Neural cell (in vitro differentiated cells): ENCODE results near the gene COL13A1. TPM values are rescaled to one million over a fixed set of nuclear protein-coding genes. Genes with fewer than 3 reads are reported as not detected.

Experiments
- H2AFZ ChIP-seq: fragments of 200-600, 300-800 bp; sonication (generic), shearing (Covaris generic); 2 replicates; pipeline ENCODE4 v1.6.0; 2014; ENCODE audit warnings: low read depth, mild to moderate bottlenecking, antibody characterized with exemption, low read length, moderate library complexity
- H3F3A ChIP-seq: fragments of 200-600 bp; shearing (Covaris generic); 2 replicates; pipeline ENCODE4 v1.6.1; 2016; ENCODE audit warnings: mild to moderate bottlenecking, moderate library complexity, mixed read lengths, antibody characterized with exemption, low read length; ENCODE audit not compliant: insufficient read depth, poor library complexity, severe bottlenecking
- H3K27ac ChIP-seq: fragments of 200-600, 300-800 bp; sonication (generic), shearing (Covaris generic); 2 replicates; pipeline ENCODE4 v1.5.1; 2014; ENCODE audit warnings: mild to moderate bottlenecking, low read length, moderate library complexity
- H3K27me3 ChIP-seq: fragments of 300-800, 200-600 bp; sonication (generic), shearing (Covaris generic); 2 replicates; pipeline ENCODE4 v1.6.0; 2014; ENCODE audit warnings: mild to moderate bottlenecking, low read depth, low read length, moderate library complexity; ENCODE audit not compliant: insufficient read depth
- H3K36me3 ChIP-seq: fragments of 300-800, 200-600 bp; sonication (generic), shearing (Covaris generic); 2 replicates; pipeline ENCODE4 v1.5.1; 2014; ENCODE audit warnings: mild to moderate bottlenecking, antibody characterized with exemption, low read length, moderate library complexity; ENCODE audit not compliant: insufficient read depth
- H3K4me2 ChIP-seq: fragments of 300-800, 200-600 bp; sonication (generic), shearing (Covaris generic); 2 replicates; pipeline ENCODE4 v1.6.0; 2014; ENCODE audit warnings: mild to moderate bottlenecking, low read length
- H3K4me3 ChIP-seq: fragments of 300-800, 200-600 bp; sonication (generic), shearing (Covaris generic); 2 replicates; pipeline ENCODE4 v1.5.1; 2014; ENCODE audit warnings: mild to moderate bottlenecking, low read length, moderate library complexity
- H3K79me2 ChIP-seq: fragments of 200-600 bp; shearing (Covaris generic); replicated peaks from 2 replicates; pipeline ENCODE4 v1.6.0; 2014; ENCODE audit warnings: mild to moderate bottlenecking, low read length, moderate library complexity; ENCODE audit not compliant: insufficient read depth
- H3K9ac ChIP-seq: fragments of 300-800, 200-600 bp; sonication (generic), shearing (Covaris generic); 2 replicates; pipeline ENCODE4 v1.6.1; 2016; ENCODE audit warnings: mild to moderate bottlenecking, low read length, mixed read lengths
- H3K9me2 ChIP-seq: fragments of 200-600 bp; shearing (Covaris generic); 2 replicates; pipeline ENCODE4 v1.6.1; 2016; ENCODE audit warnings: mild to moderate bottlenecking, low read length, mixed read lengths; ENCODE audit not compliant: insufficient read depth
- H3K9me3 ChIP-seq: fragments of 200-600, 300-800 bp; sonication (generic), shearing (Covaris generic); 2 replicates; pipeline ENCODE4 v1.6.1; 2016; ENCODE audit warnings: mild to moderate bottlenecking, mixed run types, low read length, moderate library complexity, mixed read lengths
- H4K20me1 ChIP-seq: fragments of 200-600 bp; shearing (Covaris generic); 2 replicates; pipeline ENCODE4 v1.6.1; 2016; ENCODE audit warnings: mild to moderate bottlenecking, mixed run types; ENCODE audit not compliant: insufficient read depth
- CTCF ChIP-seq: fragments of 450-650 bp; IDR thresholded peaks from 2 replicates; pipeline ENCODE4 v1.5.1; 2014; ENCODE audit warnings: antibody characterized with exemption, mild to moderate bottlenecking, moderate library complexity; ENCODE audit not compliant: poor library complexity, severe bottlenecking
- EP300 ChIP-seq: fragments of 450-650 bp; conservative IDR thresholded peaks from 2 replicates; pipeline ENCODE4 v1.6.1; 2014; ENCODE audit warnings: antibody characterized with exemption, mild to moderate bottlenecking, moderate library complexity; ENCODE audit not compliant: poor library complexity, severe bottlenecking
- EZH2 ChIP-seq: fragments of 200-600, 300-800 bp; shearing (Covaris generic), sonication (generic); IDR thresholded peaks from 2 replicates; pipeline ENCODE4 v1.6.1; 2014; ENCODE audit warnings: antibody characterized with exemption, low read length, borderline replicate concordance, mild to moderate bottlenecking; ENCODE audit not compliant: insufficient read depth, poor library complexity, severe bottlenecking
- MXI1 ChIP-seq: fragments of 450-650 bp; conservative IDR thresholded peaks from 2 replicates; pipeline ENCODE4 v1.6.1; 2014; ENCODE audit warnings: antibody characterized with exemption, mild to moderate bottlenecking; ENCODE audit not compliant: poor library complexity, severe bottlenecking
- POLR2AphosphoS5 ChIP-seq: IDR thresholded peaks from 2 replicates; pipeline ENCODE4 v1.6.1; 2012
- RAD21 ChIP-seq: fragments of 450-650 bp; conservative IDR thresholded peaks from 2 replicates; pipeline ENCODE4 v1.6.1; 2014; ENCODE audit warnings: antibody characterized with exemption, mild to moderate bottlenecking, moderate library complexity
- SMC3 ChIP-seq: fragments of 450-650 bp; conservative IDR thresholded peaks from 2 replicates; pipeline ENCODE4 v1.6.1; 2014; ENCODE audit warnings: antibody characterized with exemption, mild to moderate bottlenecking, moderate library complexity; ENCODE audit not compliant: poor library complexity
- TAF1 ChIP-seq: IDR thresholded peaks from 2 replicates; pipeline ENCODE4 v1.6.1; 2012; ENCODE audit warnings: low read depth
- polyA plus RNA-seq: library from polyadenylated mRNA; depleted of rRNA; stranded (reverse); fragments of >200 nt; gene quantifications from 2 replicates; pipeline ENCODE4 v1.2.3, GENCODE V29; 2014
- TF ChIP-seq, protein P1 (sequence below): IDR thresholded peaks from 2 replicates; pipeline ENCODE4 v1.6.1; 2012; ENCODE audit warnings: borderline replicate concordance

COL13A1 gene
- polyA plus RNA-seq, 1 donor from 2014 or later: 4.7 TPM

DNA sequence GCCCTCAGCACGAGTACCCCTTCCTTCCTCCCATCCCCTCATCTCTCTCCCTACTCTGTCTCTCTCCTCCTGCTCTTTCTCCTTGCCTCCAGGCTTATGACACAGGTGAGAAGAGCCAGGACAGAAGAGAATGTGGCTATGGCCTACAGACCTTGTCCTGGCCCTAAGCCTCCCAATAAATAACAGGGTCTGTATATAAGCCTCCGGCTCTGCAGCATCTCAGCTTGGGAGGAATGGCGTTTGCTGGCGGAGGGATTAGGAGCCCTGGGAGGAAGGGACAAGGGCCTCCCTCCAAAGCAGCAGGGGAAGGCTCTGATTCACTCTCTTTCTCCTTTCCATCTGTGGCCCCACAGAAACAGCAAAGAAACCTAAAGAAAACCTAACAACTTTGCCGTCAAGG, 45.8 kb downstream of the COL13A1 start:
- Histone ChIP-seq H3K4me3 (no peak overlapping the region), H3K9me3 (no peaks in the 10 kb centered on the region), H4K20me1 (no peaks in the 10 kb centered on the region), H3K9me2 (no peaks in the 10 kb centered on the region), H3K27ac (no peak overlapping the region), H3K79me2 (no peaks in the 10 kb centered on the region), H3K4me2 (no peak overlapping the region), H3K36me3 (no peaks in the 10 kb centered on the region), H3K27me3 (no peaks in the 10 kb centered on the region), H3K9ac (no peak overlapping the region), H3F3A (no peaks in the 10 kb centered on the region), H2AFZ (no peak overlapping the region)
- no peak for TF ChIP-seq CTCF
- TF ChIP-seq, protein P1, sequence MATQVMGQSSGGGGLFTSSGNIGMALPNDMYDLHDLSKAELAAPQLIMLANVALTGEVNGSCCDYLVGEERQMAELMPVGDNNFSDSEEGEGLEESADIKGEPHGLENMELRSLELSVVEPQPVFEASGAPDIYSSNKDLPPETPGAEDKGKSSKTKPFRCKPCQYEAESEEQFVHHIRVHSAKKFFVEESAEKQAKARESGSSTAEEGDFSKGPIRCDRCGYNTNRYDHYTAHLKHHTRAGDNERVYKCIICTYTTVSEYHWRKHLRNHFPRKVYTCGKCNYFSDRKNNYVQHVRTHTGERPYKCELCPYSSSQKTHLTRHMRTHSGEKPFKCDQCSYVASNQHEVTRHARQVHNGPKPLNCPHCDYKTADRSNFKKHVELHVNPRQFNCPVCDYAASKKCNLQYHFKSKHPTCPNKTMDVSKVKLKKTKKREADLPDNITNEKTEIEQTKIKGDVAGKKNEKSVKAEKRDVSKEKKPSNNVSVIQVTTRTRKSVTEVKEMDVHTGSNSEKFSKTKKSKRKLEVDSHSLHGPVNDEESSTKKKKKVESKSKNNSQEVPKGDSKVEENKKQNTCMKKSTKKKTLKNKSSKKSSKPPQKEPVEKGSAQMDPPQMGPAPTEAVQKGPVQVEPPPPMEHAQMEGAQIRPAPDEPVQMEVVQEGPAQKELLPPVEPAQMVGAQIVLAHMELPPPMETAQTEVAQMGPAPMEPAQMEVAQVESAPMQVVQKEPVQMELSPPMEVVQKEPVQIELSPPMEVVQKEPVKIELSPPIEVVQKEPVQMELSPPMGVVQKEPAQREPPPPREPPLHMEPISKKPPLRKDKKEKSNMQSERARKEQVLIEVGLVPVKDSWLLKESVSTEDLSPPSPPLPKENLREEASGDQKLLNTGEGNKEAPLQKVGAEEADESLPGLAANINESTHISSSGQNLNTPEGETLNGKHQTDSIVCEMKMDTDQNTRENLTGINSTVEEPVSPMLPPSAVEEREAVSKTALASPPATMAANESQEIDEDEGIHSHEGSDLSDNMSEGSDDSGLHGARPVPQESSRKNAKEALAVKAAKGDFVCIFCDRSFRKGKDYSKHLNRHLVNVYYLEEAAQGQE: no peak
- TF ChIP-seq SMC3: no peak
- TF ChIP-seq POLR2AphosphoS5: no peak
- no peak for TF ChIP-seq EP300

DNA sequence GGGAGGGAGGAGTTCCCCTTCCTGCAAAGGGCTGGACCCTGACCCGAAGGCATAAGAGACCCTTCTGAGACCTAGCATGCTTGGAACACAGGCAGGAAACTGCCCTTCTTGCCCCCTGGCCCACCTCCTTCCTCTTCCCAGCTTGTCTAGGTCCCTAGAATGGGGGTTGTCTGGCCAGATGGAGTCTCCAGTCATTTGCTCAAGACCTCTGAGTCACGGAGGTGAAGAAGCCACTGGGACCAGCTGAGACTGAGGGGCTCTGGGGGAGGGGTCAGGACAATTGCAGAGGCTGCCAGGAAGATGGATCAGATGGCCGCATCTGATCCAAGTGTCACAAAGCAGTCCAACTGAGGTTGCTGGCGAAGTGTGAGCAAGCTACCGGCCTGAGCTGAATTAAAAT, 46.2 kb downstream of the COL13A1 start:
- Histone ChIP-seq H3K9me2 (no peaks in the 10 kb centered on the region), H3K27me3 (no peaks in the 10 kb centered on the region), H3K27ac (no peak overlapping the region), H3K9me3 (no peaks in the 10 kb centered on the region), H3K79me2 (no peaks in the 10 kb centered on the region), H3K36me3 (no peaks in the 10 kb centered on the region), H2AFZ (no peak overlapping the region), H3F3A (no peaks in the 10 kb centered on the region), H3K4me2 (no peak overlapping the region), H3K4me3 (no peak overlapping the region), H3K9ac (no peak overlapping the region), H4K20me1 (no peaks in the 10 kb centered on the region)
- no peak for TF ChIP-seq EP300
- no peak for TF ChIP-seq SMC3
- TF ChIP-seq TAF1: no peak
- no peak for TF ChIP-seq EZH2
- TF ChIP-seq CTCF: no peak
- TF ChIP-seq, protein P1: no peak
- TF ChIP-seq POLR2AphosphoS5: no peak
- no peak for TF ChIP-seq MXI1
- TF ChIP-seq RAD21: no peak
